Breast epithelium (tissue), 4 donors: ENCODE measurements around the gene CLSTN1. TPM values are rescaled to one million over a fixed set of nuclear protein-coding genes. Genes with fewer than 3 reads are reported as not detected.
A peak's percentile ranks its signal among the peaks of the same experiment; 100 is the strongest.

Source experiments
- DNase-seq, 2 donors: peaks; one replicate each; pipeline ENCODE4 v3.0.0-alpha.2; 2019; ENCODE audit warnings: low spot score in 2 of 2
- H3K27ac ChIP-seq, 2 donors: fragments of 200-600 bp; sonication (generic) in 1 of 2; one replicate each; pipeline ENCODE4 v1.5.1; 2016 to 2019; ENCODE audit warnings: mild to moderate bottlenecking in 1 of 2
- H3K27me3 ChIP-seq, 2 donors: fragments of 200-600 bp; sonication (generic) in 1 of 2; one replicate each; pipeline versions ENCODE4 v1.5.1 to v1.6.0; 2017 to 2019; ENCODE audit warnings: control low read depth in 1 of 2, mild to moderate bottlenecking in 1 of 2
- H3K36me3 ChIP-seq: fragments of 200-600 bp; one replicate; pipeline ENCODE4 v1.5.1; 2019
- H3K4me1 ChIP-seq, 2 donors: fragments of 200-600 bp; sonication (generic); one replicate each; pipeline ENCODE4 v1.5.1; 2016 to 2019; ENCODE audit warnings: control low read depth in 1 of 2
- H3K4me3 ChIP-seq, 3 donors: fragments of 200-600 bp; sonication (generic); 1 replicate in 2 of 3; 2 replicates in 1 of 3; pipeline ENCODE4 v1.5.1; 2016 to 2019; ENCODE audit warnings: mild to moderate bottlenecking in 3 of 3, moderate library complexity in 2 of 3
- H3K9me3 ChIP-seq, 2 donors: fragments of 200-600 bp; sonication (generic) in 1 of 2; one replicate each; pipeline ENCODE4 v1.5.1; 2016 to 2019; ENCODE audit warnings: control low read depth in 1 of 2
- POLR2A ChIP-seq: fragments of 450-650 bp; IDR thresholded peaks from one replicate; pipeline ENCODE4 v1.6.1; 2016; ENCODE audit warnings: antibody characterized with exemption, mild to moderate bottlenecking, moderate library complexity
- POLR2AphosphoS5 ChIP-seq, 3 donors: sonication (generic); formaldehyde crosslinking; IDR thresholded peaks; one replicate each; pipeline ENCODE4 v1.6.1; 2017; ENCODE audit warnings: antibody characterized with exemption in 3 of 3
- intact Hi-C: fragments of 100-400 bp; cut with DNase I; formaldehyde crosslinking; loops from one replicate; pipeline ENCODE4 v1.15.1; 2023; ENCODE audit warnings: low total_unique reads
- total RNA-seq, 3 donors: library from RNA; depleted of rRNA; stranded (reverse); fragments of >200 nt; gene quantifications; one replicate each; pipeline ENCODE4 v1.1.0, GENCODE V29; 2016
- TF ChIP-seq, protein P1 (sequence below), 3 donors: fragments of 450-650 bp; IDR thresholded peaks; one replicate each; pipeline ENCODE4 v1.5.1; 2016 to 2017; ENCODE audit warnings: antibody characterized with exemption in 3 of 3, mild to moderate bottlenecking in 3 of 3, moderate library complexity in 3 of 3

Gene CLSTN1
- total RNA-seq, 3 donors from 2014 or later = 25.4 to 47.5 (median 42.3) TPM

DNA sequence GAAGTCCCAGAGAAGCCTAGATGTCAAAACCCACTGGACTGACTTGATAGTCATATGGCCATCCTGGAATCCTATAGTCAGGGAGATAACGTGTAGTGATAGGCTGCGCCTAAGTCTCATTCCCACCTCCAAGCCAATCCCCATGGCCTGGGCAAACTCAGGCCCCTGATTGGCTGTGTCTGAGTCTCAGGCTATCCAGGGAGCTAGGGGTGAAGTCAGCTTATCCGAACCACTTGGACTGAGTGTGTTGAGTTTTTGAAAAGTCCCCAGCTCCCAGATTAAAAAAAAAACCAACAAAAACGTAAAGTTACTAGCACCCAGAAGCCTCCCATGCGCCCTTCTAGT lies 120.6 kb downstream of the CLSTN1 start:
- Histone ChIP-seq H3K27ac (no peak overlapping the region), H3K36me3 (no peaks in the 10 kb centered on the region), H3K9me3 (no peaks in the 10 kb centered on the region), H3K4me3 (no peak overlapping the region), H3K27me3 (no peaks in the 10 kb centered on the region), H3K4me1 (no peaks in the 10 kb centered on the region)
- TF ChIP-seq POLR2A = no peak
- TF ChIP-seq, protein P1, sequence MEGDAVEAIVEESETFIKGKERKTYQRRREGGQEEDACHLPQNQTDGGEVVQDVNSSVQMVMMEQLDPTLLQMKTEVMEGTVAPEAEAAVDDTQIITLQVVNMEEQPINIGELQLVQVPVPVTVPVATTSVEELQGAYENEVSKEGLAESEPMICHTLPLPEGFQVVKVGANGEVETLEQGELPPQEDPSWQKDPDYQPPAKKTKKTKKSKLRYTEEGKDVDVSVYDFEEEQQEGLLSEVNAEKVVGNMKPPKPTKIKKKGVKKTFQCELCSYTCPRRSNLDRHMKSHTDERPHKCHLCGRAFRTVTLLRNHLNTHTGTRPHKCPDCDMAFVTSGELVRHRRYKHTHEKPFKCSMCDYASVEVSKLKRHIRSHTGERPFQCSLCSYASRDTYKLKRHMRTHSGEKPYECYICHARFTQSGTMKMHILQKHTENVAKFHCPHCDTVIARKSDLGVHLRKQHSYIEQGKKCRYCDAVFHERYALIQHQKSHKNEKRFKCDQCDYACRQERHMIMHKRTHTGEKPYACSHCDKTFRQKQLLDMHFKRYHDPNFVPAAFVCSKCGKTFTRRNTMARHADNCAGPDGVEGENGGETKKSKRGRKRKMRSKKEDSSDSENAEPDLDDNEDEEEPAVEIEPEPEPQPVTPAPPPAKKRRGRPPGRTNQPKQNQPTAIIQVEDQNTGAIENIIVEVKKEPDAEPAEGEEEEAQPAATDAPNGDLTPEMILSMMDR (IDR thresholded peaks at IDR 0.05) = no peak
- no peak for TF ChIP-seq POLR2AphosphoS5 (IDR thresholded peaks at IDR 0.05)
- DNase-seq = no peak
- intact Hi-C loops = no loop called here

DNA sequence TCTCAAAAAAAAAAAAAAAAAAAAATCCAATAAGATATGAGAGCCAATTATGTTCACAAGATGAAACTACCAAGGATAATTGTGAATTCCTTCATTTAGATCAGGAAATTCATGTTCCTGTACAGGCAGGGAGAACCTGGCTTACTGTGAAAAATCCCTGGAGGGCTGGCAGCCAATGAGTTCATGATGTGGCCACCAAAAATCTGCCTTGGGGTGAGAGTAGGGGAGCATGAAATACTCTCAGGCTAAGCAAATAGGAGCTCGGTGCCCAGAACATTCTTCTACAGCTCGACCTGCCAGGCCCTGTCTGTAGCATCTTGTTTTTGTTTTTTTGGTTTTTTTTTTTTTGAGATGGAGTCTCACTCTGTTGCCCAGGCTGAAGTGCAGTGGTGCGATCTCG lies 122.1 kb downstream of the CLSTN1 start:
- Histone ChIP-seq H3K27ac (no peak overlapping the region), H3K9me3 (no peaks in the 10 kb centered on the region), H3K4me1 (no peaks in the 10 kb centered on the region), H3K36me3 (no peaks in the 10 kb centered on the region), H3K27me3 (no peaks in the 10 kb centered on the region), H3K4me3 (no peak overlapping the region)
- DNase-seq = peak in 1 of 2 donors; percentile 75
- TF ChIP-seq, protein P1 (IDR thresholded peaks at IDR 0.05) = no peak
- TF ChIP-seq POLR2AphosphoS5 (IDR thresholded peaks at IDR 0.05) (no peak), POLR2A (no peak)
- intact Hi-C loops = no loop called here

DNA sequence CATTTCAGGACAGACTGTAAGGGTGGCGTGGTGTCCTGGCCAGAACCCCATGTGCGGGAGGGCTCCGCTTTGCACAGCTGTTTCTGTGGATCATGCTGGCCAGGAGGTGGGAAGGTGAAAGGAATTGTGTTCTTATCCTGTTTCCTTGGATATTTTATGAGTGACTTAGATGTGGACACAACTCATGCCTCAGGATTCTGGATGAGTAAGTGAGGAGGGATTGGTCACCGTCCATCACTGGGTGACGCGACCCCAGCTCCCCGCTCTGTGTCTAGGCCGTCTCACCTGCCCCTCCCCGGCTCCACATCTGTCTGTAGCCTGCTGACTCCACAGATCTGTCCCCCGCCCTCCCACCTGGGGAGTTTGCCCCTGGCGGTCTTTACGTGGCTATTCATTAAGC lies 123.4 kb downstream of the CLSTN1 start:
- Histone ChIP-seq H3K36me3 (no peaks in the 10 kb centered on the region), H3K27me3 (no peaks in the 10 kb centered on the region), H3K4me3 (no peak overlapping the region), H3K4me1 (no peaks in the 10 kb centered on the region), H3K9me3 (no peaks in the 10 kb centered on the region), H3K27ac (no peak overlapping the region)
- intact Hi-C loops = no loop called here
- TF ChIP-seq, protein P1 (IDR thresholded peaks at IDR 0.05) = no peak
- TF ChIP-seq POLR2AphosphoS5 (IDR thresholded peaks at IDR 0.05) = no peak
- TF ChIP-seq POLR2A = no peak
- DNase-seq = no peak

DNA sequence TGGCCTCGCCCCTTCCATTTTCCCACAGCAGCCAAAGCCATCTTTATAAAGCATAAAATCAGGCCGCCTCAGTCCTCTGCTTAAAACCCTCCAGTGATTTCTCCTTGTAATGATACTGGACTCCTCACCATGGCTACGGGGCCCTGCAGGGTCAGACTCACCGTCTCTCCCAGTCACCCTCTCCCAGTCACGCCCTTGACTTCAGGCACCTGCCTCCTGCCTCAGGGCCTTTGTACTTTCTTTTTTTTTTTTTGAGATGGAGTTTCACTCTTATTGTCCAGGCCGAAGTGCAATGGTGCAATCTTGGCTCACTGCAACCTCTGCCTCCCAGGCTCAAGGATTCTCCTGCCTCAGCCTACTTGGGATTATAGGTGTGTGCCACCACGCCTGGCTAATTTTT lies 124.4 kb downstream of the CLSTN1 start:
- TF ChIP-seq POLR2AphosphoS5 (IDR thresholded peaks at IDR 0.05) (no peak), POLR2A (no peak)
- TF ChIP-seq, protein P1 (IDR thresholded peaks at IDR 0.05) = no peak
- DNase-seq = no peak
- Histone ChIP-seq H3K27me3 (no peaks in the 10 kb centered on the region), H3K4me3 (no peak overlapping the region), H3K9me3 (no peaks in the 10 kb centered on the region), H3K27ac (no peak overlapping the region), H3K36me3 (no peaks in the 10 kb centered on the region), H3K4me1 (no peaks in the 10 kb centered on the region)
- intact Hi-C loops = no loop called here

DNA sequence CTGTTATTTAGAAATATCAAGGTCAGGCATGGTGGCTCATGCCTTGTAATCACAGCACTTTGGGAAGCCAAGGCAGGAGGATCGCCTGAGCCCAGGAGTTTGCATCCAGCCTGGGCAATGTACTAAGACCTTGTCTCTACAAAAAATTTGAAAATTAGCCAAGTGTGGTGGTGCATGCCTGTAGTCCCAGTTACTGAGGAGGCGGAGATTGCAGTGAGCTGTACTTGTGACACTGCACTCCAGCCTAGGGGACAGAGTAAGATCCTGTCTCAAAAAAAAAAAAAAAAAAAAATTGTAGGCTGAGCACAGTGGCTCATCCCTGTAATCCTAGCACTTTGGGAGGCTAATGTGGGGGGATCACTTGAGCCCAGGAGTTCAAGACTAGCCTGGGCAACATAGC lies 127.0 kb downstream of the CLSTN1 start:
- Histone ChIP-seq H3K4me1 (no peaks in the 10 kb centered on the region), H3K27me3 (no peaks in the 10 kb centered on the region), H3K4me3 (no peak overlapping the region), H3K27ac (no peak overlapping the region), H3K9me3 (no peaks in the 10 kb centered on the region), H3K36me3 (no peaks in the 10 kb centered on the region)
- no peak for DNase-seq
- TF ChIP-seq POLR2AphosphoS5 (IDR thresholded peaks at IDR 0.05) = no peak
- TF ChIP-seq, protein P1 (IDR thresholded peaks at IDR 0.05) = no peak
- no peak for TF ChIP-seq POLR2A
- intact Hi-C loops = no loop called here
